Type B pancreatic cell (in vitro differentiated cells): Measurements from ENCODE around the gene PTS. TPM values are rescaled to one million over a fixed set of nuclear protein-coding genes. Genes with fewer than 3 reads are reported as not detected.

ENCODE experiments used
- DNase-seq: peaks from one replicate; pipeline ENCODE4 v3.0.0; 2021; ENCODE audit warnings: mixed read lengths; ENCODE audit not compliant: unreplicated experiment; ENCODE audit errors: extremely low spot score
- H3K27ac Mint-ChIP-seq: 2 replicates; pipeline ENCODE4 v1.8.0; 2021; ENCODE audit warnings: mild to moderate bottlenecking, mixed read lengths
- H3K27me3 Mint-ChIP-seq: 2 replicates; pipeline ENCODE4 v1.8.0; 2021; ENCODE audit warnings: mixed read lengths
- H3K36me3 Mint-ChIP-seq: 2 replicates; pipeline ENCODE4 v1.8.0; 2021; ENCODE audit warnings: mixed read lengths
- H3K4me1 Mint-ChIP-seq: one replicate; pipeline ENCODE4 v1.8.0; 2021; ENCODE audit warnings: mixed read lengths; ENCODE audit not compliant: unreplicated experiment
- H3K4me3 Mint-ChIP-seq: 2 replicates; pipeline ENCODE4 v1.8.0; 2021; ENCODE audit warnings: mild to moderate bottlenecking, mixed read lengths
- H3K9me3 Mint-ChIP-seq: 2 replicates; pipeline ENCODE4 v1.8.0; 2021; ENCODE audit warnings: mixed read lengths
- CTCF ChIP-seq: fragments of 200-600 bp; sonication (generic); conservative IDR thresholded peaks from 2 replicates; pipeline ENCODE4 v1.5.0; 2021; ENCODE audit warnings: antibody characterized with exemption, mild to moderate bottlenecking
- total RNA-seq: library from RNA; stranded (reverse); gene quantifications from 2 replicates; pipeline ENCODE4 v1.2.1, GENCODE V29; 2021; ENCODE audit warnings: low replicate concordance

Gene PTS
- total RNA-seq, 1 donor from 2014 or later, result 35.1 TPM

GRCh38 chr11:112200252-112200651, 26.0 kb upstream of the PTS start:
- H3K27me3 Mint-ChIP-seq, result peaks cover 15% of the 10 kb centered on the region
- TF ChIP-seq CTCF, result no peak
- no peaks in the 10 kb centered on the region for H3K36me3 Mint-ChIP-seq
- H3K4me3 Mint-ChIP-seq, result no peak overlapping the region
- H3K9me3 Mint-ChIP-seq, result no peaks in the 10 kb centered on the region
- DNase-seq, result no peak
- H3K4me1 Mint-ChIP-seq, result peaks cover 5% of the 10 kb centered on the region
- no peak overlapping the region for H3K27ac Mint-ChIP-seq

DNA sequence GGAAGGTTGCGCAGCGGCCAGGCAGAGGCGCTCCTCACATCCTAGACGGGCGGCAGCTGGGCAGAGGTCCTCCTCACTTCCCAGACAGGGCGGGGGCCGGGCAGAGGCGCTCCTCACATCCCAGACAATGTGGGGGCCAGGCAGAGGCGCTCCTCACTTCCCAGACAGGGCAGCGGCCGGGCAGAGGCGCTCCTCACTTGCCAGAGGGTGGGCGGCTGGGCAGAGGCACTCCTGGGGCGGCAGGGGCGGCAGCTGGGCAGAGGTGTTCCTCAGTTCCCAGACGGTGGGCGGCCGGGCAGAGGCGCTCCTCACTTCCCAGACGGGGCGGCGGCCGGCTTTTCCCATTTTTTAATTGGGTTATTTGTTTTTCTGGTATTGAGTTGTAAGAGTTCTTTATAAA, 20.2 kb upstream of the PTS start:
- no peak for DNase-seq
- no peak for TF ChIP-seq CTCF
- H3K4me3 Mint-ChIP-seq, result no peak overlapping the region
- H3K9me3 Mint-ChIP-seq, result no peaks in the 10 kb centered on the region
- no peak overlapping the region for H3K27ac Mint-ChIP-seq
- peaks cover 11% of the 10 kb centered on the region for H3K27me3 Mint-ChIP-seq
- peaks cover 3% of the 10 kb centered on the region for H3K36me3 Mint-ChIP-seq
- no peaks in the 10 kb centered on the region for H3K4me1 Mint-ChIP-seq

GRCh38 chr11:112210890-112211289, 15.3 kb upstream of the PTS start:
- no peaks in the 10 kb centered on the region for H3K9me3 Mint-ChIP-seq
- no peaks in the 10 kb centered on the region for H3K4me1 Mint-ChIP-seq
- H3K4me3 Mint-ChIP-seq, result no peak overlapping the region
- peaks cover 13% of the 10 kb centered on the region for H3K27me3 Mint-ChIP-seq
- no peak for DNase-seq
- H3K36me3 Mint-ChIP-seq, result peaks cover 3% of the 10 kb centered on the region
- H3K27ac Mint-ChIP-seq, result no peak overlapping the region
- TF ChIP-seq CTCF, result no peak

- no peak for TF ChIP-seq CTCF
- Mint-ChIP-seq H3K27ac (no peak overlapping the region), H3K9me3 (no peaks in the 10 kb centered on the region), H3K4me1 (no peaks in the 10 kb centered on the region), H3K27me3 (peaks cover 13% of the 10 kb centered on the region), H3K36me3 (peaks cover 3% of the 10 kb centered on the region), H3K4me3 (no peak overlapping the region)
- DNase-seq, result no peak
These were observed 14.7 kb upstream of the PTS start for GRCh38 chr11:112211536-112211935.

DNA sequence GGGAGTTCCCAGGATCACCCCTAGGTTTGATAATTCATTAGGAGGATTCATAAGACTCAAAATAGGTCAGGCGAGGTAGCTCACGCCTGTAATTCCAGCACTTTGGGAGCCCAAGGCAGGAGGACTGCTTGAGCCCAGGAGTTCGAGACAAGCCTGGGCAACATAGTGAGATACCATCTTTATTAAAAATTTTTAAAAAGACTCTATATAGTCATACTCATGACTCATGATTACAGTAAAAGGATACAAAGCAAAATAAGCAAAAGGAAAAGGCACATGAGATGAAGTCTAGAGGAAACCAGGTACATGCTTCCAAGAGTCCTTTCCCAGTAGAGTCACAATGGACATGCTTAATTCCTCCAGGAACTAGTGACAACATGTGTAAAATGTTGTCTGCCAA, 13.9 kb upstream of the PTS start:
- no peaks in the 10 kb centered on the region for H3K4me1 Mint-ChIP-seq
- no peak for DNase-seq
- TF ChIP-seq CTCF, result no peak
- H3K27ac Mint-ChIP-seq, result no peak overlapping the region
- no peak overlapping the region for H3K4me3 Mint-ChIP-seq
- H3K36me3 Mint-ChIP-seq, result no peaks in the 10 kb centered on the region
- H3K9me3 Mint-ChIP-seq, result no peaks in the 10 kb centered on the region
- H3K27me3 Mint-ChIP-seq, result peaks cover 13% of the 10 kb centered on the region

DNA sequence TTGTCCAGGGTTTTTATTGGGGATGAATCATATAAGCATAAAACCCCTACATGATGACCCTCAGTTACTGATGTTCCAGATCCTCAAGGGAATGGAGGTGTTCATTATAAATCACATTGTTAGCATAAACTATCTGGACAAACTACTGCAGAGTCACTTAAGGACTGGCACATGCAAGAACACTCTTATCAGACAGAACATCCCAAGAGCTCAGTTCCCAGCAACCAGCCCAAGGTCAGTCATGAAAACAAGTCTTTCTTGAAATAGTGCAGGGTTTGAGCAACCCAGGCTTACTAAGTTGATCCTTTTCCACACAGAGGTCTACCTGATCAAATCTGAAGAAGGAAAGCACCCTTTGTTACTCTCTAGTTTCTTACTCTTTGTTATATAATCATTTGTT, 13.5 kb upstream of the PTS start:
- Mint-ChIP-seq H3K4me1 (no peaks in the 10 kb centered on the region), H3K9me3 (no peaks in the 10 kb centered on the region), H3K4me3 (no peak overlapping the region), H3K36me3 (no peaks in the 10 kb centered on the region), H3K27ac (no peak overlapping the region), H3K27me3 (peaks cover 13% of the 10 kb centered on the region)
- no peak for TF ChIP-seq CTCF
- no peak for DNase-seq
